Measurements from ENCODE around the gene ARG2. TPM values are rescaled to one million over a fixed set of nuclear protein-coding genes. Genes with fewer than 3 reads are reported as not detected.

Gene ARG2
- total RNA-seq, 2 donors from 2014 or later: 4.7 to 11.5 TPM

DNA sequence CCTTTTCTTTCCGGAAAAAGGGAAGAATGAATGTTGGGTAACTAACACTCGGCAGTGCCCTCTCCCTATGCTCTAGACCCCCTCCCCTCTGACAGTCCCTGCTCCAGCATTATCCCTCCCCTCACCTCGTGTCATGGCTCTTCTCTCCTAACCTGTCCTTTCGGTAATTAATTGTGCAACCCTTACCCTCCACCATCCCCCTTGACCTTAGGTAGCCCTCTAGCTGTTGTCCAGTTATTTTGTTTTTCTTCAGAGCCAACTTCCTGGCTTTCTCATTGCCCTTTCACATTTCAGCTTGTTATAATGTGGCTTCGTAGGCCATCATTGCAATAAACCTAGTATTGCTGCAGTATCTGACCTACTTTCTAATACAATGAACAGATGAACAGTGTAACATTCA is 11.2 kb downstream of the ARG2 start:
- H3K27me3 ChIP-seq: no peaks in the 10 kb centered on the region
- no peak for DNase-seq
- no peak overlapping the region for H3K27ac ChIP-seq
- intact Hi-C loops (cut with DNase I): no loop called here
- TF ChIP-seq, protein P1, sequence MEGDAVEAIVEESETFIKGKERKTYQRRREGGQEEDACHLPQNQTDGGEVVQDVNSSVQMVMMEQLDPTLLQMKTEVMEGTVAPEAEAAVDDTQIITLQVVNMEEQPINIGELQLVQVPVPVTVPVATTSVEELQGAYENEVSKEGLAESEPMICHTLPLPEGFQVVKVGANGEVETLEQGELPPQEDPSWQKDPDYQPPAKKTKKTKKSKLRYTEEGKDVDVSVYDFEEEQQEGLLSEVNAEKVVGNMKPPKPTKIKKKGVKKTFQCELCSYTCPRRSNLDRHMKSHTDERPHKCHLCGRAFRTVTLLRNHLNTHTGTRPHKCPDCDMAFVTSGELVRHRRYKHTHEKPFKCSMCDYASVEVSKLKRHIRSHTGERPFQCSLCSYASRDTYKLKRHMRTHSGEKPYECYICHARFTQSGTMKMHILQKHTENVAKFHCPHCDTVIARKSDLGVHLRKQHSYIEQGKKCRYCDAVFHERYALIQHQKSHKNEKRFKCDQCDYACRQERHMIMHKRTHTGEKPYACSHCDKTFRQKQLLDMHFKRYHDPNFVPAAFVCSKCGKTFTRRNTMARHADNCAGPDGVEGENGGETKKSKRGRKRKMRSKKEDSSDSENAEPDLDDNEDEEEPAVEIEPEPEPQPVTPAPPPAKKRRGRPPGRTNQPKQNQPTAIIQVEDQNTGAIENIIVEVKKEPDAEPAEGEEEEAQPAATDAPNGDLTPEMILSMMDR (IDR thresholded peaks at IDR 0.05): no peak
- H3K9me3 ChIP-seq: no peaks in the 10 kb centered on the region
- H3K36me3 ChIP-seq: no peaks in the 10 kb centered on the region
- H3K9ac ChIP-seq (ENCODE audit: low read depth in 2 of 2, low read length in 2 of 2): no peak overlapping the region
- H3K4me3 ChIP-seq: no peak overlapping the region
- H3K4me1 ChIP-seq: no peaks in the 10 kb centered on the region

DNA sequence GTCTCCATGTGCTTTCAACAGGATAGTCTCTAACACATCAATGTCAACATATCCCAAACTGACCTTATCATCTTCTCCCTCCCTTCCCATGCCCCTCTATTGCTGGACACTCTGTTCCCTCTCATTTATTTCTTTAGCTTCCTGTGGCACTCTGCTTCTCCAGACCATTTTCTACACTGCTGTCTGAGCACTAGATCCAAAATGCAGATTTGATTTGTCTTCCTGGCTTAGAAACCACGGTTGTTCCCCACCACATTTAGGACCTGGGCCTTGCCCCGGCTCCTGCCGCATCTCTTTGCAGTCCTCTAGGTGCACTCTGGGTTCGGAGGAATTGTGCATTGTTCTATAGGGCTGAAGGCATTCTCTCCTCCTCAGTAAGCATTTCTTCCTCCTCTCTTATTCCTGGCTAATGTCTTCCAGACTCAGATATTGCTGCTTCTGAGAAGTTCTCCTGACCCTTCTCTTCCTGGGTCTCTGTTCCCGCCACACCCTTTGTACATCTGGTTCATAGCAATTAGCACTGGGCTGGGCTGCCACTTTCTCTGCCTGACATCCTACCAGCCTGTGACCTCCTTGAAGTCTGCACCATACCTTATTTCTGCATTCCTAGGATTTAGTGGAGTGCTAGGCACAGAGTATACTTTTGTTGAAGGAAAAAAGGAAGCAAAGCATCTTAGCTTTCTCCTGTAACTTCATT is 13.9 kb downstream of the ARG2 start:
- Histone ChIP-seq H3K9me3 (no peaks in the 10 kb centered on the region), H3K27me3 (no peaks in the 10 kb centered on the region), H3K9ac (ENCODE audit: low read depth in 2 of 2, low read length in 2 of 2) (no peak overlapping the region), H3K36me3 (no peaks in the 10 kb centered on the region), H3K4me1 (no peaks in the 10 kb centered on the region), H3K27ac (no peak overlapping the region), H3K4me3 (no peak overlapping the region)
- TF ChIP-seq, protein P1 (IDR thresholded peaks at IDR 0.05): no peak
- intact Hi-C loops (cut with DNase I): no loop called here
- no peak for DNase-seq

DNA sequence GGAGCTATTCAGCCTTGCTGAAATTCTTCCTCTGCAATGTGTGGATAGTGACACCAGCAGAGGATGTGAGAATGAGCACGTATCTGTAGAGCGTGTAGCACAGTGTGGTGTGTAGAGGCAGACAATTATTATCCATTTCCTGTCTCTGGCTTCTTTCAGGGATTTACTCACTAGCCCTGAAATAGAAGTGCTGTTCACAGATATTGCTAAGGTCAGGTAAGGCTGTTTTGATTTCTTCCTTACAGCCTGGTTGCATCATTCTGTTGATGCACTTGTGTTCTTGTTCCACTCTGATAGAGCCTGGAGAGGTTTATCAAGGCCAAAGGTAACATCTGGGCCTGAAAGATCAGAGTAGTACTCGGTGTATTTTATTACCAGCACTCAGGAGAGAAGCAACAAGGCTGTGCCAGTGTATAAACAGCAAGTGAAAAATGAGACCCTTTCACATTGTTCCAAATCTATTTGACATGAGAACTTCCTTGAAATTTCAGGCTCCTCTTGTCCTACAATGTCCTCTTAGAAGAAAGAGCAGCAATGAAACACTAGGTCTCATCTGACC is 16.7 kb downstream of the ARG2 start:
- Histone ChIP-seq H3K36me3 (no peaks in the 10 kb centered on the region), H3K27ac (no peak overlapping the region), H3K4me1 (no peaks in the 10 kb centered on the region), H3K9me3 (no peaks in the 10 kb centered on the region), H3K4me3 (no peak overlapping the region), H3K9ac (ENCODE audit: low read depth in 2 of 2, low read length in 2 of 2) (no peak overlapping the region), H3K27me3 (no peaks in the 10 kb centered on the region)
- TF ChIP-seq, protein P1 (IDR thresholded peaks at IDR 0.05): no peak
- intact Hi-C loops (cut with DNase I): no loop called here
- DNase-seq: no peak

DNA sequence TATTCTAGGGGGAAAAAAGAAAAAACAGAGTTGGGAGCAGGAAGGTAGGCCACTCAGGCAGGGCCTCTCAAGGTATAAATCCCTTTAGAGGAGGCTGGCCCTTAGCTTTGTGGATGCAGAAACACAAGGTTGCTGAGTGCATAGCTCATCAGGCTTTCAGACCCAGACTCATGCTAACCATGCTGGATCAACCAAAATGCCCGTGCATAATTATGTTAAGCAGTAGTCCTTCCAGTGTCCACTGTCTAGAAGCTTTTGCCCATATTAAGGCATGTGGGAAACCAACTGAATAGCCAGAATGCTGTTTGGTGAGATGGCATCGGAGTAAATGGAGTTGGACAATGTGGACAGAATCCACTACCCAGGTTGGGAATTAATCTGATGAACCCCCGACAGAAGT is 18.9 kb downstream of the ARG2 start:
- no peak for DNase-seq
- no peaks in the 10 kb centered on the region for H3K36me3 ChIP-seq
- H3K9ac ChIP-seq (ENCODE audit: low read depth in 2 of 2, low read length in 2 of 2): no peak overlapping the region
- no peaks in the 10 kb centered on the region for H3K4me1 ChIP-seq
- H3K9me3 ChIP-seq: no peaks in the 10 kb centered on the region
- H3K4me3 ChIP-seq: no peak overlapping the region
- H3K27me3 ChIP-seq: no peaks in the 10 kb centered on the region
- TF ChIP-seq, protein P1 (IDR thresholded peaks at IDR 0.05): no peak
- intact Hi-C loops (cut with DNase I): no loop called here
- no peak overlapping the region for H3K27ac ChIP-seq

DNA sequence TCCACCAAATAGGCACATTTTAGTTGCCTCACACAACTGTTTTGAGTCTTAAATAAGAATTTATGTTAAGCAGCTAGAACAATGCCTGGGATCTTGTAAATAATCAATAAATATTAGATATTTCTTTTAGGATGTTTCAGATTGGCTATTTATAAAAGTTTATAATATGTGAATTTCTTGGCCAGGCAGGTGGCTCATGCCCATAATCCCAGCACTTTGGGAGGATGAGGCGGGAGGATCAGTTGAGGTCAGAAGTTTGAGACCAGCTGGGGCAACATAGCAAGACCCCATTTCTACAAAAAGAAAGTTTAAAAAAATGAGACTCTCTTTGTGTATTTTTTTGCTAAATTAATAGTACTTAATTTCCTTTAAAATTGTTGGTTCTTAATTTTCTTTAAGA is 21.8 kb downstream of the ARG2 start:
- Histone ChIP-seq H3K4me1 (no peaks in the 10 kb centered on the region), H3K9me3 (no peaks in the 10 kb centered on the region), H3K4me3 (no peak overlapping the region), H3K9ac (ENCODE audit: low read depth in 2 of 2, low read length in 2 of 2) (no peak overlapping the region), H3K27me3 (no peaks in the 10 kb centered on the region), H3K36me3 (no peaks in the 10 kb centered on the region), H3K27ac (no peak overlapping the region)
- no peak for DNase-seq
- intact Hi-C loops (cut with DNase I): no loop called here
- TF ChIP-seq, protein P1 (IDR thresholded peaks at IDR 0.05): no peak

Measured in colonic mucosa (tissue), 4 donors.